Activated naive CD4-positive, alpha-beta T cell treated with anti-CD3 and anti-CD28 coated beads, Interleukin-2, amount 10 ng/mL, durations not matched to agents 5 hours and 36 hours (primary cell): ENCODE results near the gene CCDC200. TPM values are rescaled to one million over a fixed set of nuclear protein-coding genes. Genes with fewer than 3 reads are reported as not detected.

Experiments used
- total RNA-seq, 2 experiments: library from RNA; stranded (reverse); gene quantifications; one replicate each; pipeline ENCODE4 v1.2.3, GENCODE V29; 2021

Gene CCDC200
- total RNA-seq = not detected

DNA sequence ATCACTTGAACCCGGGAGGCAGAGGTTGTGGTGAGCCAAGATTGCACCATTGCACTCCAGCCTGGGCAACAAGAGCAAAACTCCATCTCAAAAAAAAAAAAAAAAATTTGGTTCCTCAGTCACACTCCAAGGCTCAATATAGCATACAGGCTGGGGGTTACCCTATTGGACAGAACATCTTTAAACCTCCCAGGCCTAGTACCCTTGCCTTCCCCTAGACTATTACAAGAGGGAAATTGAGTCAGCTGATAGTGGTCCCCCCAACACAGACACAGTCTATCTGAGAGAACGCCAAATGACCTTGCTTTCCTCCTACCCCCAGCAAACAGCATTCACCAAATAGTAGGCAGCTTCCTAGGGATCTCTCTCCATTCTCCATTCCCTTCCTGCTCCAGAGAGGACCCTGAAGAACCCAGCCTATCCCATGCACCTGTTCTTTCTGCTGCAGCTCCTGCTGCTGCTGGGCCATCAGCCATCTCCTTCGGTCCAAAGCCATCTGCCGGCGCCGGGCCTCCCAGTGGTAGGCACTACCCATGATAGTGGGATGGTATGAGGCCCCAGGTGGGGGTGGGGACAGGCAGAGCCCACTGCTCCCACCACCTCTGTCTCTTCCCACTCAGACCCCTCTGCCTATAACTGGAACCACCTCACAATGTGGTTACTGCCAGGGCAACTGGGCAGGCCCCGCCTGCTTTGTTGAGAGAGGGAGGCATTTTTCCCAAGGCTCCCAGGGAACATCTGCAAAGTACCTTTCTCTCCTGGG, at the start of gene CCDC200:
CCDC200 (minus strand) TSS at position 604 of the 763 bp plus-strand sequence; CDS start at position 535, 69 bp downstream.

DNA sequence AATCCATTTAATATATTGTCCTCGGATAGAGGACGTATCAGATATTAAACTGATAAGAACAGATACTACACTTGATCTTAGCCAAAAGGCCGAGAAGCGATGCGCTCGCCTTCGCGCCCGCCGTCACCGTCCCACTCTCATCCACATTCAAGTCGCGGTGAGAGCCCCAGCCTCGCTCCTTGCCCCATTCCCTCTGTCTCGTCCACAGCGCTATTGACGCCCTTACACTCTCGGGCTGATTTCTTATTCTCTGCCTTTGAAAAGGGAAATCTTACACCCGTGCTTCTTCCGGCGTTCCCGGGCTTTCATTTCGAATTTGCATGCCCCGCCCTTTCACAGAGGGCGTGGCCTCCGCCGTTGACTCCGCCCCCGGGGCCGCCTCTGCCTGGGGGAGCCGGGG, 5.5 kb upstream of the CCDC200 start, which contains the start of gene RNU2-1:
RNU2-1 (minus strand) TSS at position 101 of the 400 bp plus-strand sequence.

DNA sequence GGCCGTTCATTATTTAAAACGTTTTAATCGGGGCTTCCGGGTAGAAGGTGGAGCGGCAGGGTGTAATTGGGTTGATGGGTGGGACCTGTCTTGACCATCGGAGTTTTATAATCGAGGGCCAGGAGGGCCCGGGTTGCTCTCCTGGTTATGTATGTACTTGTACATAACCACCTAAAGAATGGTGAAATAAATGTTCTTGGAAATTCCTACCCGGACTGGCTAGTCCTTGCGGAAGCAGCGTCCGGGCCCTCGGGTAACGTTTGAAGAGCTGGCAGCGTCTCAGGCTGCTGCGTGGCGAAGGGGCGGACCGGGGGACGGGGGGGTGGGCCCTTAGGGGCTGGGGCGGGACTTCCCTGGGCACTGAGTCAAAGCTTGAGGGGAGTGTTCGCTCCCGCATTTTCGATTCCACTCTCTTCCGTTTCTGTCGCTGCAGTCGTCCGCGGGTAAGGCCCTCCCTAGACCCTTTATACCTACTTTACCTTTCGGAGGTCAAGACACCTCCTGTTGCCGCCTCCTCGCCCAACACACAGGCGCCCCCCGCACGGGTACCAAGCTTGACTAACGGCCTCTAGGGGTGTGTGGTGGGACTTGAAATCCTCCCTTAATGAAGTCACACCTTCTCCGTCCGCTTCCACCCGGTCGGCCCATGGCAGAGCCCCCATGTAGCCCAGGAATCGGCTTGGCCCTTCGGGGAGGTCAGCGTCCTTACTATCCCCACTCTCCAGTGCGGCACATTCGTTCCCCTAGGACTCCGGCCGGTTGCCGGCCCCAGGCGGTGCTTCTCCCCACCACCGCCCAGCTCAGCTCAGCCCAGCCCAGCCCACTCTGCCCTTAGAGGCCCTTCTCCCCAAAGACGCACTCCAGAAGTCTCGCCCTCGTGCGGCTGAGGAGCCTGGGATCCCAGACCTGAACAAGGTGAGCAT, 16.7 kb downstream of the CCDC200 start, which contains the start of gene TMEM106A:
TMEM106A (plus strand) TSS at position 396 of the 923 bp plus-strand sequence. CDS start 1,167 bp downstream, outside the sequence.

Other genes with a start within 250 kb of the CCDC200 start
- under 1 TPM; 0.26 to 0.38 TPM for gene PTGES3L, start 248.5 kb downstream of the CCDC200 start, total RNA-seq
- gene RUNDC1, start 248.1 kb downstream of the CCDC200 start, total RNA-seq = 10 to 100 TPM; 15.6 to 15.7 TPM
- gene RPL27, start 230.2 kb downstream of the CCDC200 start, total RNA-seq = 1,000 to 10,000 TPM; 1,393 to 1,409 TPM
- 10 to 100 TPM; 61.5 to 67.3 TPM for gene IFI35, start 221.8 kb downstream of the CCDC200 start, total RNA-seq
- gene VAT1, start 206.2 kb downstream of the CCDC200 start, total RNA-seq = 10 to 100 TPM; 18.0 to 19.8 TPM
- gene RND2, start 203.4 kb downstream of the CCDC200 start, total RNA-seq = not detected
- gene BRCA1, start 103.3 kb downstream of the CCDC200 start, total RNA-seq = 10 to 100 TPM; 45.9 to 50.7 TPM
- gene NBR1, start 57.4 kb downstream of the CCDC200 start, total RNA-seq = 10 to 100 TPM; 58.7 to 59.5 TPM
- 10 to 100 TPM; 15.1 to 15.6 TPM for gene TMEM106A, start 16.7 kb downstream of the CCDC200 start, total RNA-seq
- gene RNU2-1, start 5.4 kb upstream of the CCDC200 start, total RNA-seq = 1,000 to 10,000 TPM; 4,966 to 7,703 TPM
- gene ARL4D, start 170.4 kb upstream of the CCDC200 start, total RNA-seq = 1 to 10 TPM; 3.9 to 4.1 TPM